Adrenal gland (tissue), 12 donors: Measurements from ENCODE around the gene DNPEP. TPM values are rescaled to one million over a fixed set of nuclear protein-coding genes. Genes with fewer than 3 reads are reported as not detected.

Source experiments
- DNase-seq, 7 donors: peaks; one replicate each; pipeline ENCODE4 v3.0.0-alpha.2; 2019 to 2020
- H3K27ac ChIP-seq, 5 donors: fragments of 200-600 bp; sonication (generic) in 4 of 5; 1 replicate in 3 of 5; 2 replicates in 2 of 5; pipeline versions ENCODE4 v1.5.1 to v1.8.0; 2016 to 2020; ENCODE audit warnings: mild to moderate bottlenecking in 1 of 5
- H3K27me3 ChIP-seq: fragments of 200-600 bp; 2 replicates; pipeline ENCODE4 v1.8.0; 2021
- H3K36me3 ChIP-seq, 2 donors: fragments of 200-600 bp; replicated peaks in 1 of 2; 1 replicate in 1 of 2; 2 replicates in 1 of 2; pipeline versions ENCODE4 v1.5.1 to v1.8.0; 2018 to 2022
- H3K4me1 ChIP-seq, 2 donors: fragments of 200-600 bp; replicated peaks in 1 of 2; 1 replicate in 1 of 2; 2 replicates in 1 of 2; pipeline versions ENCODE4 v1.5.1 to v1.8.0; 2018 to 2021
- H3K4me3 ChIP-seq, 4 donors: fragments of 200-600 bp; sonication (generic) in 3 of 4; one replicate each; pipeline ENCODE4 v1.5.1; 2016 to 2018
- H3K9me3 ChIP-seq, 3 donors: fragments of 200-600 bp; sonication (generic) in 1 of 3; replicated peaks in 1 of 3; 1 replicate in 2 of 3; 2 replicates in 1 of 3; pipeline versions ENCODE4 v1.5.1 to v1.8.0; 2016 to 2021
- CTCF ChIP-seq, 6 experiments: fragments of 450-650 bp in 4 of 6; fragments of 200-600 bp in 2 of 6; sonication (generic) in 1 of 6; IDR thresholded peaks; 1 replicate in 5 of 6; 2 replicates in 1 of 6; pipeline versions ENCODE4 v1.5.1 to v1.8.0; 2016 to 2021; ENCODE audit warnings: antibody characterized with exemption in 6 of 6, mild to moderate bottlenecking in 2 of 6, moderate library complexity in 1 of 6
- POLR2A ChIP-seq, 2 donors: fragments of 450-650 bp; IDR thresholded peaks; one replicate each; pipeline ENCODE4 v1.6.1; 2017; ENCODE audit warnings: antibody characterized with exemption in 2 of 2, mild to moderate bottlenecking in 2 of 2, moderate library complexity in 1 of 2
- WGBS, 4 donors: extraction: QIAGEN DNeasy Blood & Tissue Kit in 2 of 4; methylation state at CpG; one replicate each; pipeline versions ENCODE4 v1.1.5 to v1.1.7; 2013 to 2017; 5-methylcytosine and 5-hydroxymethylcytosine counted together
- intact Hi-C, 2 donors: fragments of 100-400 bp; cut with DNase I; formaldehyde crosslinking; loops; one replicate each; pipeline versions ENCODE4 v1.14.1 to v1.15.0; 2022 to 2023
- polyA plus RNA-seq, 3 donors: library from polyadenylated mRNA; stranded (reverse); fragments of 200-250 nt in 2 of 3; fragments of 350-450 nt in 1 of 3; fragmentation: Illumina TruSeq in 1 of 3; extraction: RNeasy Lipid Tissue Mini Kit (QIAGEN cat#74804) in 1 of 3; gene quantifications; one replicate each; pipeline ENCODE4 v1.2.3, GENCODE V29; 2013 to 2014
- total RNA-seq, 9 donors: library from RNA; depleted of rRNA in 4 of 9; stranded (reverse); fragments of >200 nt in 4 of 9; fragments of 120-200 nt in 1 of 9; fragmentation: NEBNext Ultra II Directional in 1 of 9; extraction: Animal tissue kit (Norgen Biotek cat#: 25700) in 1 of 9; gene quantifications; one replicate each; pipeline versions ENCODE4 v1.1.0 to v1.2.4, GENCODE V29; 2013 to 2023
- donor health status: healthy with polysubstance abuse.
- donor health status: Bipolar disorder and iron deficiency.
- donor health status: DM: yes; HTN: yes; CAD: no.
- donor health status: DM: no; HTN: no; CAD: no.
- donor health status: DM: no; HTN: no; CAD: no.
- donor health status: DM: yes; HTN: yes; CAD: no.

The DNPEP gene
- total and polyA plus RNA-seq, 12 donors: 30.0 to 107 (median 53.5) TPM

GRCh38 chr2:219421323-219421722 is 33.6 kb upstream of the DNPEP start:
- intact Hi-C loops: no loop called here
- DNase-seq: no peak
- H3K4me3 ChIP-seq: no peak overlapping the region

GRCh38 chr2:219420687-219421086 is 33.0 kb upstream of the DNPEP start:
- DNase-seq: no peak
- Histone ChIP-seq H3K36me3 (no peaks in the 10 kb centered on the region), H3K4me3 (no peak overlapping the region), H3K27ac (no peak overlapping the region), H3K9me3 (no peaks in the 10 kb centered on the region), H3K4me1 (no peaks in the 10 kb centered on the region), H3K27me3 (peaks cover 16% of the 10 kb centered on the region)
- WGBS, 4 donors: 79 to 94% (median 92%) methylated on average over 8 of the region's 8 CpGs
- TF ChIP-seq POLR2A (IDR thresholded peaks at IDR 0.05) (no peak), CTCF (IDR thresholded peaks at IDR 0.05) (no peak)
- intact Hi-C loops: no loop called here

More at GRCh38 chr2:219421323-219421722, 33.6 kb upstream of the DNPEP start:
- no peaks in the 10 kb centered on the region for H3K4me1 ChIP-seq
- peaks cover 16% of the 10 kb centered on the region for H3K27me3 ChIP-seq
- WGBS, 4 donors: 85 to 88% (median 88%) methylated on average over 17 of the region's 17 CpGs
- TF ChIP-seq POLR2A (IDR thresholded peaks at IDR 0.05): no peak
- TF ChIP-seq CTCF (IDR thresholded peaks at IDR 0.05): no peak
- no peaks in the 10 kb centered on the region for H3K9me3 ChIP-seq
- no peak overlapping the region for H3K27ac ChIP-seq
- H3K36me3 ChIP-seq: no peaks in the 10 kb centered on the region

- Histone ChIP-seq H3K4me3 (no peak overlapping the region), H3K4me1 (no peaks in the 10 kb centered on the region), H3K9me3 (no peaks in the 10 kb centered on the region), H3K27ac (no peak overlapping the region), H3K36me3 (no peaks in the 10 kb centered on the region), H3K27me3 (peaks cover 16% of the 10 kb centered on the region)
- no peak for DNase-seq
- intact Hi-C loops: loop anchor here in 1 of 2 donors (5.0 kb wide), 1 partner anchor 208 kb away; the partner anchor contains the start of gene SLC4A3
- no peak for TF ChIP-seq CTCF (IDR thresholded peaks at IDR 0.05)
- WGBS, 4 donors: 68 to 84% (median 75%) methylated on average over 6 to 9 of the region's 9 CpGs
Measured at GRCh38 chr2:219419331-219420197, 31.9 kb upstream of the DNPEP start.

- no peak overlapping the region for H3K4me3 ChIP-seq
- H3K9me3 ChIP-seq: no peaks in the 10 kb centered on the region
- no peaks in the 10 kb centered on the region for H3K4me1 ChIP-seq
- H3K36me3 ChIP-seq: no peaks in the 10 kb centered on the region
- TF ChIP-seq CTCF (IDR thresholded peaks at IDR 0.05) (no peak), POLR2A (IDR thresholded peaks at IDR 0.05) (no peak)
- intact Hi-C loops: loop anchor here in 1 of 2 donors (5.0 kb wide), 1 partner anchor 208 kb away; the partner anchor contains the start of gene SLC4A3
- 36 to 51% (median 47%) methylated on average over 5 to 12 of the region's 12 CpGs for WGBS, 4 donors
- H3K27ac ChIP-seq: no peak overlapping the region
- peaks cover 16% of the 10 kb centered on the region for H3K27me3 ChIP-seq
- DNase-seq: no peak
Measured at GRCh38 chr2:219419012-219419324, 31.3 kb upstream of the DNPEP start.
